ENCODE measurements around the gene SCAPER.
A peak's percentile ranks its signal among the peaks of the same experiment; 100 is the strongest.
"Not testable (repeated sequence)": the region's sequence is repeated elsewhere in the genome, so short reads cannot be mapped to it uniquely, and the experiment has no call there.

SCAPER gene

GRCh38 chr15:76335307-76336253, 569.6 kb downstream of the SCAPER start:
- DNase-seq = no peak

GRCh38 chr15:76334438-76335306, 570.5 kb downstream of the SCAPER start:
- no peak for DNase-seq

DNA sequence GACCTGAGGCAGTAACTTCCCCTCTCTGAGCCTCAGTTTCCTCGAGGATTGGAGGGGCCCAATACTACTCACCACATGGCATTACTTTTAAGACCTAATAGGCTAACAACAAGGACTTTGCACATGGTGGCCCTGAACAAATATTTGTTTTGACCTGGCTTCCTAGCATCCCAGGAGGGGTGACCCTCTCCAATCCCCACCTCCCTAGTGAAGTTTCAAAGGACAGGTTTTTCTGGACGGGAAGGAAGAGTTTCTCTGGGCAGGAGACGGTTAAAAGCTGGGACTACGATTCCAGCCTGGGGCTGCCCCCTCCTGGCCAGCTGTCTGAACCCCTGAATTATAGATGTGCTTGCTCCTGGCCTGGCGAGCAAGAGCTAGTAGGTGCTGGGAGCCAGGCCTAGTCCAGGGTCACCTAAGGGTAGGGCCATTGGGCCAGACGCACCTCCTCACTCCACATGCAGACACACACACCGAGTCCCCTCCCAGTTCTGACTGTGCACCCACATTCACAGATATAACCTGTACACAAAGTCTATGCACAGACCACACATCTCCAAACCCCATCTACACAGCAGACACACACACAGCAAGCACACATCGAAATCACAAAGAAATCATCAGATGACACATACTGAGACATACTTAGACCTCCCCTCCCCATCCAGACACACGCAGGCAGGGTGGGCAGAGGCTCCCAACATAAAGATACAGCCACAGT, 571.3 kb downstream of the SCAPER start:
- DNase-seq = no peak

- no peak for DNase-seq
Measured at GRCh38 chr15:76333309-76333708, 571.8 kb downstream of the SCAPER start.

DNA sequence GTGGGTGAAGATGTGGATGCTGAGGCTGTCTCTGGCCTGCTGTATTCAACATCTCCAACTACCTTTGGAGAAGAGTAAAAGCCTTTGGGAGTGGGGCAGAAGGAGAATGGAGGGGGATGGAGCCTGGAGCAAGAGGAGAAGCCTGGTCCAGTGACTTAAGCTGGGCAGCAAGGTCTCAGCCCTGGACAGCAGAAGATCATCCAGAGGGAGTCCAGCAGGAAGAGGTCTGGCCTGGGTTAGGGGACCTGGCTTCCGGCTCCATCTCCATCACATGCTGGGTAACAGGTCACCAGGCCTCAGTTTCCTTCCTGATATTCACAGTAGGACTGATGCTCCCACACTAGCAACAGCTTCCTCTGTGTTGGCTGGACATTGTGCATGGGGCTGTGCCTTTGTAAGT, 572.3 kb downstream of the SCAPER start:
- no peak for DNase-seq

- DNase-seq = no peak
Measured at GRCh38 chr15:76330080-76330680, 575.0 kb downstream of the SCAPER start.

GRCh38 chr15:76328958-76329357, 576.2 kb downstream of the SCAPER start:
- DNase-seq = no peak

GRCh38 chr15:76328106-76328696, 576.9 kb downstream of the SCAPER start:
- DNase-seq = no peak

- no peak for DNase-seq
Measured at GRCh38 chr15:76327191-76328105, 577.7 kb downstream of the SCAPER start.

- no peak for DNase-seq
Measured at GRCh38 chr15:76325704-76326103, 579.4 kb downstream of the SCAPER start.

- DNase-seq = no peak
Measured at GRCh38 chr15:76324066-76324465, 581.1 kb downstream of the SCAPER start.

GRCh38 chr15:76321602-76322001, 583.5 kb downstream of the SCAPER start:
- DNase-seq = no peak

GRCh38 chr15:76321171-76321570, 584.0 kb downstream of the SCAPER start:
- no peak for DNase-seq

GRCh38 chr15:76320012-76320411, 585.1 kb downstream of the SCAPER start:
- no peak for DNase-seq

- no peak for DNase-seq
Measured at GRCh38 chr15:76313731-76314130, 591.4 kb downstream of the SCAPER start.

- DNase-seq = not testable (repeated sequence)
Measured at GRCh38 chr15:76313175-76313567, 592.0 kb downstream of the SCAPER start.

DNA sequence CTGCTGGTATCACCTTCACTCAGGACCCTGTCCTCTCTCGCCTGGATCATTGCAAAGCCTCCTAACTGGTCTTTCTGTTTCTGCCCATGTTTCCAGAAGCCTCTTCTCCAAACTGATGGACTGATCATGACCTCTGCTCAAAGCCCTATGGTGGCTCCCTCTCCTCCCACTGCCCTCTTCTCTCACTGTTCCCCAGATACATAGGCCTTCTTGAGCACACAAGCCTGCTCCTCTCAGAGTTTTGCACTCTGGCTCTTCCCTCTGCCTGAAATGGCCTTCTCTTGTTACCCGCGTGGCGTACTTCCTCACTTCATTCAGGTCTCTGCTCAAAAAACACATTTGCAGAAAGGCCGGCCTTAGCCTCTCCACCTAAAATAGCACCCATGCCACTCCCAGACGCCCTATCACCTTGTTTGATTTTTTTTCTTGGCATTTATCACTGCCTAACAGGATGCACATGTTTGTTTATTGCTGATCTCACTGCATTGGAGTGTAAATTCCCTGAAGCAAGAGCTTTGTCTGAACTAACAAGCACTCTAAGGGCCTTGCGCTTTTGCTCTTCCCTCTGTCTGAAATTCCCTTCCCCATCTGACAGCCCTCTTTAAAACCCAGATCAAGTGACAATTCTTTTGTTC, 592.5 kb downstream of the SCAPER start:
- no peak for DNase-seq

GRCh38 chr15:76311100-76311953, 593.8 kb downstream of the SCAPER start, which contains the start of gene ETFA:
Gene ETFA (minus strand): TSS chr15:76311469. CDS start chr15:76311388, 81 bp downstream.
- peak; percentile 95 for DNase-seq

- peak; percentile 5 for DNase-seq
Measured at GRCh38 chr15:76310475-76311099, 594.6 kb downstream of the SCAPER start.

Measured in stimulated activated CD4-positive, alpha-beta T cell treated with anti-CD3 and anti-CD28 coated beads, Interleukin-1b, Interleukin-23, amount 100 ng/mL, for 48 hours (primary cell).